ENCODE measurements around the gene S100A14. TPM values are rescaled to one million over a fixed set of nuclear protein-coding genes. Genes with fewer than 3 reads are reported as not detected.

Gene S100A14
- total RNA-seq, 1 donor from 2014 or later: 43.8 TPM

- TF ChIP-seq CTCF (conservative IDR thresholded peaks at IDR 0.05; ENCODE audit: low read depth, low read length): no peak
- DNase-seq (ENCODE audit: low read depth): no peak
- H3K4me3 ChIP-seq (ENCODE audit: low read depth, low read length): peak overlapping the region; percentile 99
These were observed 3.9 kb downstream of the S100A14 start for GRCh38 chr1:153612111-153612754.

GRCh38 chr1:153611356-153611755 is 4.8 kb downstream of the S100A14 start:
- no peak for DNase-seq (ENCODE audit: low read depth)
- TF ChIP-seq CTCF (conservative IDR thresholded peaks at IDR 0.05; ENCODE audit: low read depth, low read length): no peak
- H3K4me3 ChIP-seq (ENCODE audit: low read depth, low read length): peak overlapping the region; percentile 99

GRCh38 chr1:153610811-153611301 is 5.3 kb downstream of the S100A14 start:
- DNase-seq (ENCODE audit: low read depth): no peak
- TF ChIP-seq CTCF (conservative IDR thresholded peaks at IDR 0.05; ENCODE audit: low read depth, low read length): no peak
- peak overlapping the region; percentile 99 for H3K4me3 ChIP-seq (ENCODE audit: low read depth, low read length)

GRCh38 chr1:153610334-153610733 is 5.8 kb downstream of the S100A14 start:
- H3K4me3 ChIP-seq (ENCODE audit: low read depth, low read length): peak overlapping the region; percentile 99
- TF ChIP-seq CTCF (conservative IDR thresholded peaks at IDR 0.05; ENCODE audit: low read depth, low read length): no peak
- no peak for DNase-seq (ENCODE audit: low read depth)

GRCh38 chr1:153609585-153609907 is 6.6 kb downstream of the S100A14 start:
- no peak for DNase-seq (ENCODE audit: low read depth)
- H3K4me3 ChIP-seq (ENCODE audit: low read depth, low read length): peak overlapping the region; percentile 99
- TF ChIP-seq CTCF (conservative IDR thresholded peaks at IDR 0.05; ENCODE audit: low read depth, low read length): no peak

- no peak for TF ChIP-seq CTCF (conservative IDR thresholded peaks at IDR 0.05; ENCODE audit: low read depth, low read length)
- DNase-seq (ENCODE audit: low read depth): peak; percentile 76
- H3K4me3 ChIP-seq (ENCODE audit: low read depth, low read length): peak overlapping the region; percentile 99
These were observed 7.2 kb downstream of the S100A14 start for GRCh38 chr1:153608742-153609584.

All from epithelial cell of proximal tubule (primary cell).